Panc1 (cell line): Measurements from ENCODE around the gene DYRK1A.

Experiments used
- CTCF ChIP-seq: fragments of 450-650 bp; IDR thresholded peaks from 2 replicates; pipeline ENCODE4 v1.5.1; 2017; ENCODE audit warnings: mild to moderate bottlenecking
- REST ChIP-seq, 2 experiments: IDR thresholded peaks; 2 replicates each; pipeline ENCODE4 v1.6.1; 2011 to 2012; ENCODE audit warnings: low read depth in 2 of 2, control low read depth in 1 of 2, low read length in 1 of 2, mild to moderate bottlenecking in 1 of 2, moderate library complexity in 1 of 2; ENCODE audit not compliant: insufficient read depth in 1 of 2

- TF ChIP-seq REST (IDR thresholded peaks at IDR 0.05; ENCODE audit: insufficient read depth in 1 of 2, low read depth in 2 of 2, low read length in 1 of 2) (no peak), CTCF (no peak)
These were observed 31.5 kb upstream of the DYRK1A start for GRCh38 chr21:37335053-37335452.
